Stomach smooth muscle (tissue), 2 donors: ENCODE results near the gene SRGAP1.

Experiments used
- H3K27ac ChIP-seq: one replicate; pipeline ENCODE4 v1.7.0; 2013; ENCODE audit warnings: mild to moderate bottlenecking, low read length, inconsistent platforms
- H3K27me3 ChIP-seq, 2 donors: one replicate each; pipeline ENCODE4 v1.7.0; 2013; ENCODE audit warnings: low read length in 2 of 2; ENCODE audit not compliant: insufficient read depth in 2 of 2, control insufficient read depth in 1 of 2
- H3K36me3 ChIP-seq, 2 donors: one replicate each; pipeline ENCODE4 v1.7.0; 2013; ENCODE audit warnings: low read length in 2 of 2; ENCODE audit not compliant: control insufficient read depth in 2 of 2, insufficient read depth in 2 of 2
- H3K4me1 ChIP-seq: one replicate; pipeline ENCODE4 v1.7.0; 2013; ENCODE audit warnings: low read length; ENCODE audit not compliant: control insufficient read depth, insufficient read depth
- H3K4me3 ChIP-seq, 2 donors: one replicate each; pipeline ENCODE4 v1.7.0; 2013; ENCODE audit warnings: low read length in 2 of 2
- H3K9ac ChIP-seq, 2 donors: one replicate each; pipeline ENCODE4 v1.7.0; 2013; ENCODE audit warnings: low read length in 2 of 2, mild to moderate bottlenecking in 1 of 2
- H3K9me3 ChIP-seq, 2 donors: one replicate each; pipeline ENCODE4 v1.7.0; 2013; ENCODE audit warnings: low read length in 2 of 2; ENCODE audit not compliant: control insufficient read depth in 2 of 2
- donor health status: healthy.
- donor health status: Pancreatic carcinoma.

SRGAP1 gene

DNA sequence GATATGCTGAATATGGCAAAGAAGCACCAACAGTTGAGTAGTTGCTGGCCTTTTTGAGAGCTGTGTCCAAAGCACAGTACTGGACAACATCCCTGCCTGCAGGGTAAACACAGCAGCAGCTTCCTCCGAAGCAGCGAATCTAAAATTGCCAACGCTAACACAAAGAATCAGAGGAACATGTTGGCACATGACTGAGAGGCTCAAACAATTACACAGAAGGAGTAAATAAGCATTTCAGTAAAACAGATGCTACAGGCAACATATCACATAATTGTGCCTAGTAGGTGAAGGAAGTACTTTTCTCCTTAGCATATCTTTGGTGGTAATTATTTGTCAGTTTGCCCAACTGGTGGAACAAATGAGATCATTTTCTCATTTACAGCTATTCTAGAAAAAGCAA is 325.5 kb downstream of the SRGAP1 start:
- no peak overlapping the region for H3K27ac ChIP-seq
- no peak overlapping the region for H3K4me3 ChIP-seq
- no peak overlapping the region for H3K9ac ChIP-seq
- H3K4me1 ChIP-seq: no peaks in the 10 kb centered on the region
- no peaks in the 10 kb centered on the region for H3K9me3 ChIP-seq
- no peaks in the 10 kb centered on the region for H3K27me3 ChIP-seq
- no peaks in the 10 kb centered on the region for H3K36me3 ChIP-seq

DNA sequence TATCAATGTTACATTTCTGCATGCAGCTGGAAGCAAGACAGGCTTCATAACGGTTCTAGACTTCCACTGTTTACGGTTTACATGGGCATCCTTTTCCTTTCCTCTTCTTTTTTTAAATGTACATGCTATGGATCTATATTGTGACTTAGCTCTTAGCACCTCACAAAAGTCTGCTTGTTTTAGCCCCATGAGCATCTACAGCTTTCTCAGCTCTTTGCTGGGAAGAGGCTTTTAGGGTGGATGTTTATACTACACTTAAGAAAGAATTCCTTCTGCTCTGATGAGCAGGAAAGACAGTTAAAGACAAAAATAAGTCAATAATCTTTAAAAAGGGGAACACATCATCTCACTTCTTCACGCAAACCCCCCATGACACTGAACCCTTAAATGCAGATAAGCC is 326.2 kb downstream of the SRGAP1 start:
- Histone ChIP-seq H3K9ac (no peak overlapping the region), H3K27ac (no peak overlapping the region), H3K9me3 (no peaks in the 10 kb centered on the region), H3K36me3 (no peaks in the 10 kb centered on the region), H3K4me3 (no peak overlapping the region), H3K4me1 (no peaks in the 10 kb centered on the region), H3K27me3 (no peaks in the 10 kb centered on the region)

DNA sequence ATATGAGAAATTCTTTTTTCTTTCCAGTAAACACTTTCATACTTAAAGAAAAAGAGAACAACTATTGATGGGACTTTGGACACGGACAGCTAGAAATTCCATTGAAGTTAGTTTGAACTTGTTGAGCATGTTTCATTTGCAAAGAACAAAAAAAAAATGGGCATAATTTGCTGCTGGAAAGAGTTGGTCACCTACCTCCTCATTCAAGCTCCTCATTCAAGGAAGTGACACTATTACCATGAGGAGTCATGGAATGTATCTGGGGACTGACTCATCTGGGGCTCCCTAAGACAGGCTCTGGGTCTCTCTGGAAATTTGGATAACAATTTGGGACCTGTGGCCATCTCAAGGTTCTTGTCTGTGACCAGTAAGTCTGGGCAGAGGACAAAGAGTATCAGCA is 327.2 kb downstream of the SRGAP1 start:
- Histone ChIP-seq H3K27me3 (no peaks in the 10 kb centered on the region), H3K9ac (no peak overlapping the region), H3K9me3 (no peaks in the 10 kb centered on the region), H3K4me3 (no peak overlapping the region), H3K27ac (no peak overlapping the region), H3K4me1 (no peaks in the 10 kb centered on the region), H3K36me3 (no peaks in the 10 kb centered on the region)

DNA sequence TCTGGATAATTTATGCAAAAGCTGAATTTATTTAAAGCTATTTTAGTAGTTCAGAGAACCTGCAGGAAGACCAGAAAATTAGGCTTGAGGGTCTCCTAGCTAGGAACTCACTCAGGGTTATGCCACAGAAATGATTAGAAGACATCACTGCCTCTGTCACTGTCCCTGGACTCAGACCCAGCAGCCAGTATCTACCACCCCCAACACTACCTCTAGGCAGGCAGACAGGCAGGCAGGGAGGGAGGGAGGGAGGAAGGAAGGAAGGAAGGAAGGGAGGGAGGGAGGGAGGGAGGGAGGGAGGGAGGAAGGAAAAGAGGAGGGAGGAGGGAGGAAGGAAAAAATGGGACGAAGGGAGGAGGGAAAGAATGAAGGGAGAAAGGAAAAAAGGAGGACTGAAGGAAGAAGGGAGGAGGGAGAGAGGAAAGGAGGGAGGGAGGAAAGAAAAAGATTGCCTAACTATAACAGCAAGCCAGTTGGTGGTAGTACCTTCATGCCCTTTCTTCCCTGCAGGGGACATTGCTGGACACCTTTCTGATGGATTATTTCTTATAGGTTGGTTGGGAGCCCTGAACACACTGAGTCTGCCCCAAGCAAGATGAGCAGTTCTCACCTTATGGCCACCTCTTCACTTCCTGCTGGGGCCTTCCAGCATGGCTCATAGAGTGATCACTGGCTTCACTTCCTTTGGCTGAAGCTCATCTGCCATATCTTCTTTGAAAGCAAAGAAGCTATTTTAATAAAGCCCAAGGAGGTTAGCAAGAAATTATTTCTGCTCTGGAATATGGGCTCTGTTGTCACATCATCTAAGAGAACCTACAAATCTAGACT is 327.9 kb downstream of the SRGAP1 start:
- H3K9me3 ChIP-seq: no peaks in the 10 kb centered on the region
- H3K27ac ChIP-seq: no peak overlapping the region
- no peak overlapping the region for H3K9ac ChIP-seq
- no peak overlapping the region for H3K4me3 ChIP-seq
- H3K4me1 ChIP-seq: no peaks in the 10 kb centered on the region
- no peaks in the 10 kb centered on the region for H3K27me3 ChIP-seq
- no peaks in the 10 kb centered on the region for H3K36me3 ChIP-seq

DNA sequence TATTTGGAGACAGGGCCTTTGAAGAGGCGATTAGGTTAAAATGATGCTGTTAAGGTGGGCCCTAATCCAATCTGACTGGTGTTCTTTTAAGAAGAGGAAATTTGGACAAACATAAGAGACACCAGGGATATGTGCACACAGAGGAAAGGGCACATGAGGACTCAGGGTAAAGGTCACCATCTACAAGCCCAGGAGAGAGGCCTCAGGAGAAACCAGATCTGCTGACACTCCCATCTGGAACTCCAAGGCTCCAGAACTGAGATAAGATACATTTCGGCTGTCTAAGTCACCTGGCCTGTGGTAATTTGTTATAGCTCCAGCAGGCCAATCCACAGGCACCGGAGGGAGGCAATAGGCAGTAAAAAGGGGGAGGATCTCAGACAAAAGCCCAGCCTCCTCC is 329.0 kb downstream of the SRGAP1 start:
- Histone ChIP-seq H3K9ac (no peak overlapping the region), H3K27me3 (no peaks in the 10 kb centered on the region), H3K4me3 (no peak overlapping the region), H3K4me1 (no peaks in the 10 kb centered on the region), H3K9me3 (no peaks in the 10 kb centered on the region), H3K27ac (no peak overlapping the region), H3K36me3 (no peaks in the 10 kb centered on the region)

DNA sequence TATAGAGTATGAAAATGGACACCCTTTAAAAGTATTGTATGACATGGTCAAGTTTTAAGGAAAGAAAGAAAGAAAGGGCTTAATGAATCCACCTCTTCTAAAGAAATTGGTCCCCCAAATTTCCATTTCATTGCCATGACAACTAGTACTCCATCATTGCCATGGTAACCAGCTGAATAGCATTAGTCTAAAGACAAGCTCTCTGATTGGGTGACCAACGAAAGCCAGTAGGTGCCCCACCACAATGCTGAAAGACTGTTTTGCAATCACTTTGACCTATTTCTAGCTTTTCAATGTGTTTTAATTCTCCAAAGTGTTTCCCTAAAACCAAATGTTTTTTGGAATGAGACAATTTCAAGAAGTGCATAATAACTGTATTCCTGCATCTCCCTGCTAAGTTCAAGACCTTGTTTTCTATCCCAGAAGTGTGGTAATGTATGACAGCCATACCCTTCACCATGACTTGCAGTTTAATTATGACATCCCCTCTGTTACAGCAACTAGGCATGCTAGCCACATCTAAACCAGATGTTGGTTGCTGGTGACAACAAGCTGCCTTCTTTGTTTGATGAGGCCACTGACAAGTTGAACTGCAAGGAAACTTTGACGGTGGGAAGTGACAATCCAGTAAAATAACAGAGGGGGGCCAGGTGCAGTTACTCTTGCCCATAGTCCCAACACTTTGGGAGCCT is 330.9 kb downstream of the SRGAP1 start:
- no peak overlapping the region for H3K27ac ChIP-seq
- no peaks in the 10 kb centered on the region for H3K4me1 ChIP-seq
- H3K36me3 ChIP-seq: no peaks in the 10 kb centered on the region
- no peak overlapping the region for H3K9ac ChIP-seq
- H3K9me3 ChIP-seq: no peaks in the 10 kb centered on the region
- no peaks in the 10 kb centered on the region for H3K27me3 ChIP-seq
- no peak overlapping the region for H3K4me3 ChIP-seq

DNA sequence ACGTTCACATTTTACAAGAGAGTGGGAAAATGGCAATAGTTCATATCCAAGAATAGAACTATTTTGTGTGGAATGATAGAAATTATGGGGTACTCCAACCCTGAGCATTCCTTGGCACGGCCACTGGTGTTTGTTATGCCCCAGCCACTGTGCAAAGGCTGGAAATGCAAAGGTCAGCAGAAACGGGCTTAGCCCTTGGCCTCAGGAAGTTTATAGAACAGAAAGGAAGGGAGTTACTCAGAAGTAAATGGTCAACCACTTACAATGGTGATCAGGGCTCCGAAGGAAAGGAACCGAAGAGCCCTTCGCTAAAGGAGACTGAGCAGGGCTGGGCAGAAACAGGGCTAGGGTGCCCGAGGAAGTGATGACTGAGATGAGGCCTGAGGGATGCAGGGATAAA is 332.5 kb downstream of the SRGAP1 start:
- Histone ChIP-seq H3K27me3 (no peaks in the 10 kb centered on the region), H3K9ac (no peak overlapping the region), H3K27ac (no peak overlapping the region), H3K9me3 (no peaks in the 10 kb centered on the region), H3K4me1 (peaks cover 5% of the 10 kb centered on the region), H3K36me3 (no peaks in the 10 kb centered on the region), H3K4me3 (no peak overlapping the region)

DNA sequence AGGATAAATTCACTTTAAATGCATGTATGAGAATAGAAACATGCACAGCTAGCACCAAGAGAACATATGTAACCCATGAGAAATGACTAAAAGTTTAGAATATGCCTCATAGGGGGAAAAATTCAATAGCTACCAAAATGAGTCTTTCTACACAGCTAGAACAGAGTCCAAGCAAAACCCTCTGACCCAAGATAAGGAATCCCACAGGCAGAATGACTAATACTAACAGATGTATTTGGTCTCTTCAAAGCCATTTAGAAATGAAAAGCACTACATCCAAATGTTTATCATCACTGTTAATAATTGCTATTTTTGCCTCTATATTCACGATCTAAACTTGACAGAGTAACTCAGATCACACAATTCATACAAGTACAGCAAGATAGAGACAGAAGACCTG is 333.6 kb downstream of the SRGAP1 start:
- Histone ChIP-seq H3K9ac (no peak overlapping the region), H3K4me1 (peaks cover 5% of the 10 kb centered on the region), H3K36me3 (no peaks in the 10 kb centered on the region), H3K9me3 (no peaks in the 10 kb centered on the region), H3K27me3 (no peaks in the 10 kb centered on the region), H3K4me3 (no peak overlapping the region), H3K27ac (no peak overlapping the region)

DNA sequence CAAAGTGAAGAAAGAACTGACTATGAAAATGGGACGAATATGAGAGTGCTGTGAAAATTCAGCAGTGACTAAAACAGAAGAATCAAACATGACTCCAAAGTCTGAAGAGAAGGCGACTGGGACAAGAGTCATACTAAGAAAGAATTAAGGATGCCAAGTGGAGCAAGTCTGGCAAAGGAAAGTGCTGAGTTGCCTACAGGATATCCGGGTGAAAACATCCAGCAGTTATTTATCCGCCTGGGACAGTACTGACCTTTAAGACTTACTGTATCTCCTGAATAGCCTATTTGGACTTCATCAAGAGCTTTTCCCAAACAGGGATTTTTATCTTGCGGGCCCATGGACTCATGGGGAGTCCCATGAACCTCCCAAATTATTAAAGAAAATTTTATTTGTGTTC is 336.5 kb downstream of the SRGAP1 start:
- Histone ChIP-seq H3K4me1 (peaks cover 5% of the 10 kb centered on the region), H3K36me3 (no peaks in the 10 kb centered on the region), H3K4me3 (no peak overlapping the region), H3K9me3 (no peaks in the 10 kb centered on the region), H3K27me3 (no peaks in the 10 kb centered on the region), H3K27ac (peak overlapping the region; percentile 11), H3K9ac (no peak overlapping the region)

DNA sequence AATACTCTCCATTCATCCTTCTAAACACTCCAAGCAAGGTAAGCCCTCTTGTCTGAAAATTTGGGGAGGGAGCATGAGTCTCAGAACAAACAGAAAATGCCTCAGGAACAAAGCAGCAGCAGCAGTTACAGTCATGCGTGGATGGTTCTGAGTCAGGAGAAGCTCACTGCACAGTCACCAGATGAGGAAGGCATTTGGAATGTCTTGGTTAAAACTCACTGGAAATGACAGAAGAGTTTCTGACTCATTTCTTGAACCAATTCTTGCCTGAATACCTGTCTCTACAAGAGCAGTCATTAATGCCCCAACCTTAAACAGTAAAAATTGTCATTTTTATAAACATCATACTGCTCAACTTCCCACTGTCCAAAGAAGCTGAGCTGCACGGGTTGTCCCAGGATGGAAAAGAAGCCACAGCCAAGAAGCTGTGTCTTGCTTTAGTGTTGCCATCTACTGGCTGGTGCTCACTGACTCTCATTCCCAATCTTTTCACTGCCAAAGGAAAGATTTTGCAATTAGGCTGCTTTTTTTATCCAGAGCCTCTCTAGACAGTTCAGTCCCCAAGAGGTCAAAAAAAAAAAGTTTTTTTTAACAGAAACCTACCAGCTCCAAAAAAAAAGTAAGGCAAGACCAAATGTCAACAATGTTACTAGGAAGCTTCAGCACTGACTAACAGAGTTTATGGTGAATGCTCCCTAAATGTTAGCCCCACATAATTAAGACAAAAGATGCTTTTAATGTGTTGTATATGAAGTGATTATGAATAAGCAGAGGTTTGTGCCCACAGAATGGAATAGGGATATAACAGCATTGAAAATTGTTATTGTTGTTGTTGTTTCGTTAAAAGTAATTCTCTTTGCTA is 337.2 kb downstream of the SRGAP1 start:
- Histone ChIP-seq H3K4me1 (peaks cover 5% of the 10 kb centered on the region), H3K9me3 (no peaks in the 10 kb centered on the region), H3K27ac (peak overlapping the region; percentile 24), H3K27me3 (no peaks in the 10 kb centered on the region), H3K9ac (no peak overlapping the region), H3K4me3 (peak overlapping the region in 1 of 2 donors; percentile 29), H3K36me3 (no peaks in the 10 kb centered on the region)
